ENCODE measurements around the gene FBH1. TPM values are rescaled to one million over a fixed set of nuclear protein-coding genes. Genes with fewer than 3 reads are reported as not detected.
"Not testable (repeated sequence)": the region's sequence is repeated elsewhere in the genome, so short reads cannot be mapped to it uniquely, and the experiment has no call there.

The FBH1 gene
- total RNA-seq, 3 donors from 2014 or later = 61.2 to 67.9 (median 62.7) TPM

DNA sequence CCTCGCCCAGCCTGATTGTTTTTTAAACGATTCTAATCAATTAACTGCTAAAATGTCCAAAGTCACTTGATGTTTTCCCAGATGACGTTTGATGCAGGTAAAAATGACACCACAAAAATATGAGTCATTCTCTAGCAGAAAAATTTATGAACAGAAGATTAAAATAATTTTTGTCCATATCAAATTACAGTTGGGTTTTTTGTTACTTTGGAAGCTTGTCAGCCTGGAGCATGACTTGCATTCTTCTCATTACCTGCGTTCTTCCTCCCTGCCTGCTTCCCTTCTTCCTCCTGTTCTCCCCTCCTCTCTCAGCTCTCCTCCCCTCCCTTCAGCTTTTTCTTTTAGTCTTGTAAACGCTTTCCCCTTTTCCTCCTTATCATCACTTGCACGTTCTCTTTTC is 68.6 kb downstream of the FBH1 start:
- Mint-ChIP-seq H3K4me1 (ENCODE audit: low read depth) (no peaks in the 10 kb centered on the region), H3K9me3 (no peaks in the 10 kb centered on the region)

DNA sequence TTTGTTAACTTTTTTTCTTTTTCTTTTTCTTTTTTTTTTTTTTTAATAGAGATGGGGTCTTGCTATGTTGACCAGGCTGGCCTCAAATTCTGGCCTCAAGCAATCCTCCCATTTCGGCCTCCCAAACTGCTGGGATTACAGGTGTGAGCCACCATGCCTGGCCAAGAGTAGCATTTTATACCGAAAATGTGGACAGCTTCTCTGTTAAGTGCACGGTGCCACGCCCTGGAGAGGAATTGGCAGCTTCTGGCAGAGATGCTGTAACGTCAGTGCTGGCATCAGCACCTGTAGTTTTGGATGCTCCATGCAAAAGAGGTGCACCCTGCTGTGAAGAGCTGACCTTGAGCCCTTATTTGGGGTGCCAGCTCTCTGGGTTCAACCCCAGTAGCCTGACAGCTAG is 69.1 kb downstream of the FBH1 start:
- H3K4me3 Mint-ChIP-seq = no peak overlapping the region
- ATAC-seq (no peak), DNase-seq (no peak)
- H3K9me3 Mint-ChIP-seq = no peaks in the 10 kb centered on the region
- H3K36me3 Mint-ChIP-seq (ENCODE audit: insufficient read depth) = peaks cover 26% of the 10 kb centered on the region
- H3K27me3 Mint-ChIP-seq (ENCODE audit: low read depth) = no peaks in the 10 kb centered on the region
- H3K4me1 Mint-ChIP-seq (ENCODE audit: low read depth) = no peaks in the 10 kb centered on the region

More for the DNA sequence above, 68.6 kb downstream of the FBH1 start:
- ATAC-seq = no peak
- H3K27me3 Mint-ChIP-seq (ENCODE audit: low read depth) = no peaks in the 10 kb centered on the region
- peaks cover 22% of the 10 kb centered on the region for H3K36me3 Mint-ChIP-seq (ENCODE audit: insufficient read depth)
- H3K4me3 Mint-ChIP-seq = no peak overlapping the region
- no peak for DNase-seq

DNA sequence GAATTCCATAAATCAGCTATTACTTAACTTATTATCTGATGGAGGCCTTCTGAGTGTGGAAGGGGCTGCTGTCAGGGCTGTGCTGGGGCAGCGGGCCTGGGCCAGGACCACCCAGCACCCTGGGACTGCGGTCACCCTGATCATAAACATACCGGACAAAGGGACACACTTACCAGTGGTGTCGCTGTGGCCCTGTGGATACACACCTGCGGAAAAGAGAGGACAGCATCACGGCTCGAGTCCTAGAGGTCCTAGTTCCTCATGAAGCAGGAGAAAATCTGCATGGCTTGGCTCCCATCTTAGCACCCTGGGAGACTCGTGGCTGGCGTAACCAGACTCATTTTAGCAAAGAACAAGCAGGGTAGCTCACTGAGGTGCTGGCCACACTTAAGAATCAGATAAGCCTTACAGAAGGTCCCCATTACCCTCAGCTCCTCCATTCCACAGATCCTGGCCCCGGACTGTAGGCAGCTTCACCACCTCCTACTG is 69.6 kb downstream of the FBH1 start:
- no peaks in the 10 kb centered on the region for H3K27me3 Mint-ChIP-seq (ENCODE audit: low read depth)
- peaks cover 27% of the 10 kb centered on the region for H3K36me3 Mint-ChIP-seq (ENCODE audit: insufficient read depth)
- H3K4me1 Mint-ChIP-seq (ENCODE audit: low read depth) = no peaks in the 10 kb centered on the region
- H3K4me3 Mint-ChIP-seq = no peak overlapping the region
- ATAC-seq (no peak), DNase-seq (no peak)
- H3K9me3 Mint-ChIP-seq = no peaks in the 10 kb centered on the region

DNA sequence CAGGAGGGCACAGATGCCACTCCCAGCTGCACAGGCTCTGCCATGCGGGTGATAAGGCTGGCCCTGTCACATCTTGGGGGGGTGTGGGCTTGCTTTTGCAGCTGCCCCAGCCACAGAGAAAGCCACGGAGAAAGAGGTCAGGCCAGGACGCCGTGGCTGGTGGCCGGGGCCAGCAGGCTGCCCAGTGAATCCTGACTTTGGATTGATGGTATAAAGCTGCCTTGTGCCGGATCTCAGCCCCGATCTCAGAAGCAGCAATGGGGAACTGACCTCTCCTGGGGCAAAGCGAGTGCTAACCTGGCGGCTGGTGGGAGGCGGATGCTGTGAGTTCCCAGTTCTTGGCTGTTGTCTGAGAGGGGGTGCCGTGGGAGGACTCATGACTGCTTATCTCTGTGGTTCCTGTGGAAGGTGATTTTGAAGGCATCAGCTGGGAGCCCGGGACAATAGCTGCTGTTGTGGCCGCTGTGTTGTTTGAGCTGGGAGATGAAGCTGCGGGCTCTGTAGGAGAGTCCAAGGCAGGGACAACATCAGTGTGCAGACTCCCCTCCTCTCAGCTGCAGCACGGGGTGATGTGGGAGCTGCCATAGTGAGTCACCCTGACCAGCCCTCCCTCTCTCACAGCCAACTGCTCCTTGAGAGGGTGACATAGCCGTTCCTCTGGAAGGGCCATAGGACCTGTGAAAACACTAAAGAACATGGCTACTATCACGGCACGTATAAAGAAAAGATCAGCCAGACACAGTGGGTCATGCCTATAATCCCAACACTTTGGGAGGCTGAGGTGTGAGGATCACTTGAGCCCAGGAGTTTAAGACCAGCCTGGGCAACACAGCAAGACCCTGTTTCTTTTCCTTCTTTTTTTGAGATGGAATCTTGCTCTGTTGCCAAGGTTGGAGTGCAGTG is 70.3 kb downstream of the FBH1 start:
- no peak overlapping the region for H3K4me3 Mint-ChIP-seq
- no peaks in the 10 kb centered on the region for H3K4me1 Mint-ChIP-seq (ENCODE audit: low read depth)
- H3K9me3 Mint-ChIP-seq = no peaks in the 10 kb centered on the region
- no peak for ATAC-seq
- no peak for DNase-seq
- H3K27me3 Mint-ChIP-seq (ENCODE audit: low read depth) = no peaks in the 10 kb centered on the region
- H3K36me3 Mint-ChIP-seq (ENCODE audit: insufficient read depth) = peaks cover 32% of the 10 kb centered on the region

DNA sequence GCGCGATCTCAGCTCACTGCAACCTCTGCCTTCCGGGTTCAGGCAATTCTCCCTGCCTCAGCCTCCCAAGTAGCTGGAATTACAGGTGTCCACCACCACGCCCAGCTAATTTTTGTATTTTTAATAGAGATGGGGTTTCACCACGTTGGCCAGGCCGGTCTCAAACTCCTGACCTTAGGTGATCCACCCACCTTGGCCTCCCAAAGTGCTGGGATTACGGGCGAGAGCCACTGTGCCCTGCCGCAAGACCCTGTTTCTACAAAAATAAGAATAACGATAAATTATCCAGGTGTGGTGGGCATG is 70.9 kb downstream of the FBH1 start:
- H3K4me1 Mint-ChIP-seq (ENCODE audit: low read depth); H3K9me3 Mint-ChIP-seq; DNase-seq; H3K4me3 Mint-ChIP-seq; ATAC-seq; H3K27me3 Mint-ChIP-seq (ENCODE audit: low read depth): not testable (repeated sequence)
- peaks cover 33% of the 10 kb centered on the region for H3K36me3 Mint-ChIP-seq (ENCODE audit: insufficient read depth)

DNA sequence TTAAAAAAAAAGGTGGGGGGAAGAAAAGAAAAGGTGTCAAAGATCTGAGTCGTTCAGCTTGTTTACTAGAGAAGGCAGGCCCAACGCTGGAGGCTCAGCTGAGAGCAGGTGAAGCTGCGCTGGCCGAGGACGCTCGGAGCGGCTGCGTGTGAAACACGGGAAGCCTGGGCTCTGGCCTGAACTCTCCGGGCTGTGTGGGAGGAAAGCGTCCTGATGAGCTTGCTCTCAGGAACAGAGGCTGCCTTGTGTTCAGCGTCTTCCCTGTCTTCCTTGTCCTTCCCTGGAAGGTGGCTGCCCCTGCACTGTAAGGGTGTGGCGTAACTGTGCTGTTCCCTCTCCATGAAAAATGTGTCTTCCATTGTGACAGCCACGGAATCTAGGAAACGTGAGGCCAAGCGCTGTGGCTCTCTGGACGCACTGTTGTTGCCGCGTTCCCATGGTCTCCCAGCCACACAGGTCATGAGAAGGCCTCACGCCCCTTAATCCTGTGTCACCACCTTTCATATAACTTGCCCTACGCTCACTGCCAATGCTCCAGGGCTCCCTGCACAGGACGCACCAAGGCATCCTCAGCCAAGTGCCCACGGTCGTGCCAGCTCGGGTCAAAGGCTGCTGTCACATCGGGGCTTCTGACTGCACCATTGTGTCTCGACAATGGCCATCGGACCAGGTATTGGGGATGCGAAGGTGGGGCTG is 71.5 kb downstream of the FBH1 start:
- Mint-ChIP-seq H3K4me1 (ENCODE audit: low read depth) (no peaks in the 10 kb centered on the region), H3K36me3 (ENCODE audit: insufficient read depth) (peaks cover 33% of the 10 kb centered on the region), H3K4me3 (no peak overlapping the region), H3K27me3 (ENCODE audit: low read depth) (no peaks in the 10 kb centered on the region), H3K9me3 (no peaks in the 10 kb centered on the region)
- DNase-seq = no peak
- no peak for ATAC-seq

DNA sequence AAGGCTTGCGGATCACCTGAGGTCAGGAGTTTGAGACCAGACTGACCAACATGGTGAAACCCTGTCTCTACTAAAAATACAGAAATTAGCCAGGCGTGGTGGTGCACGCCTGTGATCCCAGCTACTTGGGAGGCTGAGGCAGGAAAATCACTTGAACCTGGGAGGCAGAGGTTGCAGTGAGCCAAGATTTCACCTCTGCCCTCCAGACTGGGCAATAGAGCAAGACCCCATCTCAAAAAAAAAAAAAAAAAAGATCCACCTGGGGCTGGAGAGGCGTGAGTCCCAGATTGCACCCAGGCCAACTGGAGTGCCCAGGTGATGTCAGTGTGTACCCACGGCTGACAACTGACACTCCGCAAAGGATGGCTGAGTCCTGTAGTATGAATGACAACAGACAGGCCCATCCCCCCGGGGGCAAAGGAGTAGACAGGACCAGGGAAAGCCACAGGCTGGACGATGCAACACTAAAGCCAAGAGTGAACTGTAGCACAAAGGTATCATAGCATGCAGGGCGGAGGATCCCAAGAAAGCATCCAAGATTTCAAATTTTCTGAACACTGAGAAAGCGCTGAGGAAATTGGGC is 72.4 kb downstream of the FBH1 start:
- not testable (repeated sequence) for DNase-seq; H3K4me3 Mint-ChIP-seq; ATAC-seq; H3K9me3 Mint-ChIP-seq; H3K27me3 Mint-ChIP-seq (ENCODE audit: low read depth); H3K4me1 Mint-ChIP-seq (ENCODE audit: low read depth)
- peaks cover 34% of the 10 kb centered on the region for H3K36me3 Mint-ChIP-seq (ENCODE audit: insufficient read depth)

DNA sequence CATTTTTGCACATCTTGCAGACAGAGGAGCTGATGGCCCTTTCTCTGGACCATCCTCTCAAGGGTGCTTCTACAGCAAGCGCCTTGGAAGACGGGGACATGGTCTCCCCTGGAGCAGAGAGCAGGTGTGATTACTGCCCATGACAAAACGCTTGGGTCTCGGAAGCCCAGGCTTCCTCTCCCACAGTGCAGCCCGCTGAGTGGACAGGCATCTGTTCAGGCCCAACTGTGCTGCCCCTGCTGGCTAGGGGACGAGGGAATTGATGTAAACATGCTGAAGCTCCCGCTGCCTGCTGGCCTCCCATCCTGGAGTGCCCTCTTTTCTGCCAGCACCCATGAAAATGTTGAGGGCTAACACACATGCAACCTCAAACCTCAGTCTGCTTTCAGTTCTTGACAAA is 73.0 kb downstream of the FBH1 start:
- H3K36me3 Mint-ChIP-seq (ENCODE audit: insufficient read depth) = peaks cover 35% of the 10 kb centered on the region
- no peaks in the 10 kb centered on the region for H3K4me1 Mint-ChIP-seq (ENCODE audit: low read depth)
- H3K27me3 Mint-ChIP-seq (ENCODE audit: low read depth) = no peaks in the 10 kb centered on the region
- no peak overlapping the region for H3K4me3 Mint-ChIP-seq
- ATAC-seq = no peak
- no peaks in the 10 kb centered on the region for H3K9me3 Mint-ChIP-seq
- DNase-seq = no peak

DNA sequence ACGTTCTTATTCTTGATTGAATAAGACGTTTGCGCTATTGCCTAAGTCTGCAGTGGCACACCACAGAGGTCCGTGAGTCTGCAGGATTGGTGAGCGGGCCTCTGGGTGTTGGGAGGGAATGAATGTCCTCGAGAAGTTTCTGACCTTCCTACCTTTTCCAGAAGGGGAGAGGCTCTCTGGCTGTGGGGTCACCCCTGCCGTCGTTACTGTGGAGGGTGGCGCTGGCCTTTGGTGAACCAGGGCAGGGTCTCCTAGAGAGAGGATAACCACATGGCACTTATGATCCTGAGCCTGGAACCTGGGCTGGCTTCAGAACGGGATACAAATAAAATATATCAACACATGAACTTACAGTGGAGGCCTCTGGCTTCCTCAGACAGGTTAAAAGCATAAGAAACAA is 73.5 kb downstream of the FBH1 start:
- ATAC-seq (no peak), DNase-seq (no peak)
- Mint-ChIP-seq H3K4me1 (ENCODE audit: low read depth) (no peaks in the 10 kb centered on the region), H3K27me3 (ENCODE audit: low read depth) (no peaks in the 10 kb centered on the region), H3K36me3 (ENCODE audit: insufficient read depth) (peaks cover 37% of the 10 kb centered on the region), H3K9me3 (no peaks in the 10 kb centered on the region), H3K4me3 (no peak overlapping the region)

DNA sequence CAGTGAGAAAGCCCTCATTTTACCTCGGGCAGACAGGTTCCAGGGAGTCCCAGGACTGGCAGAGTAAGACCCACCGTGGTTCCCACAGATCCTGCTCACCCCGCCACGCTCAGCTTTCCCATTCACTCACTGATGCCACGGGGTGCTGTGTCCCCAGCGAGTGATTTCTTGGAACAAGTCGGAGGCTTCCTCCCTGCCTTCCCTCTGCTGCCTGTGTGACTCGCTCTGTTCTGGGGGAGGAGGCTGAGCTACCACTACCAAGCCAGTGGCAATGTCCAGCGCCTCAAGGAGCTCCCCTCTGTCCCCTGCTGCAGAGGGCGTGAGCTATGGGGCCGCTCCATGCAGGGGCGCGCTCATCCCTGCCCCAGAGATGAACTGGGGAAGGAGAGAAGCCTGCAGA is 74.7 kb downstream of the FBH1 start:
- ATAC-seq = no peak
- H3K4me1 Mint-ChIP-seq (ENCODE audit: low read depth) = no peaks in the 10 kb centered on the region
- peaks cover 34% of the 10 kb centered on the region for H3K36me3 Mint-ChIP-seq (ENCODE audit: insufficient read depth)
- no peak overlapping the region for H3K4me3 Mint-ChIP-seq
- H3K27me3 Mint-ChIP-seq (ENCODE audit: low read depth) = no peaks in the 10 kb centered on the region
- DNase-seq = no peak
- H3K9me3 Mint-ChIP-seq = no peaks in the 10 kb centered on the region

DNA sequence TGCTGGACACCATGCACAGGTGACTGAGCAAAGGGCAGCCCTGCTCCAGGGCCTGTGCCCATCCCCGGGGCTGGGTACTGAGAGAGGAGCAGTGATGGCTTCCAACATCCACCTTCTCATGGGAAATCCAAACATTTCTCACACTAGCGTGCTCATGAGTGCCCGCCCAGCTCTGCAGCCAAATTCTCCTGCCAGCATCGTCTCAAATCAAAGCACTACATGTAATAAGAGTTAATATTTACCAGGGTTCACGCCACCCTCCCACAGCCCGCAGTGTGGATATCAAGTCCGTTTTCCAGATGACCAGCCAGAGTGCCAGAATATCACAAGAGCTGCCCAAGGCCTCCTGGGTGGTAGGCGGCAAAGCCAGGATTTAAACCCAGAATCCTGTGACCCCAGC is 75.2 kb downstream of the FBH1 start:
- no peak overlapping the region for H3K4me3 Mint-ChIP-seq
- H3K27me3 Mint-ChIP-seq (ENCODE audit: low read depth) = no peaks in the 10 kb centered on the region
- no peak for ATAC-seq
- H3K9me3 Mint-ChIP-seq = no peaks in the 10 kb centered on the region
- DNase-seq = no peak
- H3K4me1 Mint-ChIP-seq (ENCODE audit: low read depth) = peaks cover 4% of the 10 kb centered on the region
- peaks cover 32% of the 10 kb centered on the region for H3K36me3 Mint-ChIP-seq (ENCODE audit: insufficient read depth)

DNA sequence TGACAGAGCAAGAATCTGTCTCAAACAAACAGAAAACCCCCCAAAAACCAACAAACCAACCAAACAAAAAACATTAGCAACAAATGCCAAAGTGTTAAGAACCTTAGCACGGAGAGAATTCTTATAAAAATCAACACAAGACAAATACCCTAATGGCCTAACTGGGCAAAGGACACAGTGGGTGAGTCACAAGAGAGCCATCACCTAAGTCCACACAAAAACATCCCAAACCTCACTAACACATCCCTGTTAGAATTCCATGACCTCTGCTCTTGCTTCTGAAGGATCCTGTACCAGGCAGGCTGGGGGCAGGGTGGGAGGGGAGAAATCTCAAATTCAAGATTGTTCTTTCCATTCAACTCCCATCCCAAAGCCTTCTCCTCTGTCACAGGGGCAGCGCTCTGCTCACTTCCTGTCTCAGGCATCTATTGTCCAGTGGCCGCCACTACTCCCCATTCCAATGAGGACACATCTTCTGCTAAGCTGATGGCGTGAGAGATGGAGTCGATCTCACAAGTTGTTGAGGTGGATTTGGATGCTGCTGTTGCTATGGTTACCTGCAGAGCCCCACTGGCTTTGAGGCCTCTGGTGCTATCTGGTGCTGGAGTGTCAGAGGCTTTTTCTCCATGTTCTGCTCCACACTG is 78.1 kb downstream of the FBH1 start:
- Mint-ChIP-seq H3K4me3 (no peak overlapping the region), H3K36me3 (ENCODE audit: insufficient read depth) (peaks cover 20% of the 10 kb centered on the region), H3K27me3 (ENCODE audit: low read depth) (no peaks in the 10 kb centered on the region), H3K4me1 (ENCODE audit: low read depth) (peaks cover 29% of the 10 kb centered on the region), H3K9me3 (no peaks in the 10 kb centered on the region)
- DNase-seq (no peak), ATAC-seq (no peak)

DNA sequence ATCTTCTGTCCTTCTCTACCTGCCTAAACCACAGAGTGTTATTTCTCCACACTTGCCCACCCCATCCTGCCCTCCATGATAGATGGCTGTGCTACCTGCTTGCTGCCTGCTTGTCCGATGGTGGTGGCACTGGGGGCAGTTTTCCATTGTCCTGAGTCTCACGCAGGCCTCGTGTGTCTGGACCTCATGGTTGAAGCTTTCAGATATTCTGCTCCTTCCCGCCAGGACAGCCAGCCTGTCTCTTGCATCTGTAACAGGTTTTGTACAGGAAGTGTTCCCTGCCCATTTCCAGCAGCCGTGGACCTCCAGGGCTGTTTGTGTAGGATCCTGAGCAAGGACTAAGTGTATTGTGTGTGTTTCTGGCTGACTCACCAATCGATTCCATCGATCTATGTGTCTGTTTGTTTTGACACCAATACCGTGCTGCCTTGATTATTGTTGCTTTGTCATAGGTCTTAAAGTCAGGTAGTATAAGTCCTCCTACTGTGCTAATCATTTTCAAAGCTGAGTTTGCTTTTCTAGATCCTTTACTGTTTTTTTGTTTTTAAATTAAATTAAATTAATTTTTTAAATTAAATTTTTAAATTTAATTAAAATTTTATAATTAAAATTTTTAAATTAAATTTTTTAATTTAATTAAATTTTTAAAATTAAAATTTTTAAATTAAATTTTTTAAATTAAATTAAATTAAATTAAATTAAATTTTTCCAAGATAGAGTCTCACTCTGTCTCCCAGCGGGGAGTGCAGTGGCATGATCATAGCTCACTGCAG is 78.8 kb downstream of the FBH1 start:
- Mint-ChIP-seq H3K4me1 (ENCODE audit: low read depth) (peaks cover 33% of the 10 kb centered on the region), H3K36me3 (ENCODE audit: insufficient read depth) (peaks cover 14% of the 10 kb centered on the region), H3K9me3 (no peaks in the 10 kb centered on the region), H3K4me3 (no peak overlapping the region), H3K27me3 (ENCODE audit: low read depth) (no peaks in the 10 kb centered on the region)
- DNase-seq = no peak
- ATAC-seq = no peak

DNA sequence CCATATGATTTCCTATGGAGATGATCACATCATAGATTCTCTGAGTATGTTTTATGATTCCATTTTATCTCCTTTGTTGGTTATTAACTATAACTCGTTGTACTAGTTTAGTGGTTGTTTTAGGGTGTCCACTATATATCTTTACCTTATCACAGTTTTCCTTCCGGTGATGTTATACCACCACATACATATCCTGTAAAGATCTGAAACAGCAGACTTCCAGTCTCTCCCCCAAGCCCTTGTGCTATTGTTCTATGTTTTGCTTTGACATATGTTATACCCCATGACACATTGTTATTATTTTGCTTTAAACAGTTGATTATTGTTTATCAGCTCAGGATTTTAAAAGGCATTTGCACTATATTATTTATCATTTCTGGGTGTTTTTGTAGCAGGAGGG is 80.0 kb downstream of the FBH1 start:
- no peaks in the 10 kb centered on the region for H3K27me3 Mint-ChIP-seq (ENCODE audit: low read depth)
- no peak for DNase-seq

More for the DNA sequence above, 80.0 kb downstream of the FBH1 start:
- Mint-ChIP-seq H3K4me3 (no peak overlapping the region), H3K36me3 (ENCODE audit: insufficient read depth) (peaks cover 10% of the 10 kb centered on the region), H3K4me1 (ENCODE audit: low read depth) (peaks cover 42% of the 10 kb centered on the region), H3K9me3 (no peaks in the 10 kb centered on the region)
- ATAC-seq = no peak
